ENCODE data around the gene OR6C2.
"Not testable (repeated sequence)": the region's sequence is repeated elsewhere in the genome, so short reads cannot be mapped to it uniquely, and the experiment has no call there.

Gene OR6C2

GRCh38 chr12:55479136-55479535, 35.3 kb downstream of the OR6C2 start:
- not testable (repeated sequence) for DNase-seq

DNA sequence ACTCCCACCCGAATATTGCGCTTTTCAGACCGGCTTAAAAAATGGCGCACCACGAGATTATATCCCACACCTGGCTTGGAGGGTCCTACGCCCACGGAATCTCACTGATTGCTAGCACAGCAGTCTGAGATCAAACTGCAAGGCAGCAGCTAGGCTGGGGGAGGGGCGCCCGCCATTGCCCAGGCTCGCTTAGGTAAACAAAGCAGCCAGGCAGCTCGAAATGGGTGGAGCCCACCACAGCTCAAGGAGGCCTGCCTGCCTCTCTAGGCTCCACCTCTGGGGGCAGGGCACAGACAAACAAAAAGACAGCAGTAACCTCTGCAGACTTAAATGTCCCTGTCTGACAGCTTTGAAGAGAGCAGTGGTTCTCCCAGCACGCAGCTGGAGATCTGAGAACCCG, 40.4 kb downstream of the OR6C2 start:
- not testable (repeated sequence) for DNase-seq

DNA sequence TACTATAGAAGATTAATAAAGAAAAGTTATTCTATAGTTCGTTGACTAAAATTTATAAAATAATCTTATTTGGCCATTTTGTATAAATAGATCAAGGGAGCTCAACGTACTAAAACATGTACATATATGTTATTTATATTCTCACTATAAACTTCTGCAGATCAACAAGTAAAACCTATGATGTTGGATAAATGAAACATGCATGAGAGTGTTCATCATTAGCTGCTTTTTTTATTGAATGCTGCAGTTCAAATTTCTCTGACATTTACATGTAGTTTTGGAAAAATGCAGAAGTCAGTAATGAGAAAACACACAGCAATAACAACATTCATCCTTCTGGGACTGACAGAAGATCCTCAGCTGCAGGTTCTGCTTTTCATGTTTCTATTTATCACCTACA, 48.2 kb downstream of the OR6C2 start, which contains the start of gene OR6C68:
Gene OR6C68 (plus strand): TSS at position 301 of the 400 bp plus-strand sequence. CDS start 0 bp downstream, at position 301.
- DNase-seq, result no peak

DNA sequence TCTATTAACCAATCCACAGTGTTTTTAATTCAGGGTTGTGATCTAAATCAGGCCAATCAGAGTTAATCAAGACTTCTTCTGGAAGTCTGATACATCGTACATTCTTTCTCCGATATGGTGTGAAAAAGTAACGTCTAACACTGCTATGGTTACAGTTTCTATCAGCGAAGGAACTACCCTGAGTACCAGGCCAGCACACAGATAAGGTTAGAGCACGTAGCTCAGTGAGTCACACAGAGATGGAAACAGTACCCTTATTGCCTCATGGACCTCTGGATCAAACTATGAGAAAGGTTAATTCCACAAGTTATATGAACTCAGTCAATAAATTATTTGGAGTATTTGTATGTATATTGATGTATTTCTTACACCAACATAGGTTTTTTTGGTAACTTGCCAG, 51.6 kb downstream of the OR6C2 start:
- DNase-seq, result no peak

- DNase-seq, result no peak
Observed at GRCh38 chr12:55499231-55499630, 55.4 kb downstream of the OR6C2 start.

- no peak for DNase-seq
Observed at GRCh38 chr12:55499810-55500252, 56.0 kb downstream of the OR6C2 start.

- no peak for DNase-seq
Observed at GRCh38 chr12:55501601-55502000, 57.7 kb downstream of the OR6C2 start.
